ENCODE results near the gene TNFAIP2.

TNFAIP2 gene

DNA sequence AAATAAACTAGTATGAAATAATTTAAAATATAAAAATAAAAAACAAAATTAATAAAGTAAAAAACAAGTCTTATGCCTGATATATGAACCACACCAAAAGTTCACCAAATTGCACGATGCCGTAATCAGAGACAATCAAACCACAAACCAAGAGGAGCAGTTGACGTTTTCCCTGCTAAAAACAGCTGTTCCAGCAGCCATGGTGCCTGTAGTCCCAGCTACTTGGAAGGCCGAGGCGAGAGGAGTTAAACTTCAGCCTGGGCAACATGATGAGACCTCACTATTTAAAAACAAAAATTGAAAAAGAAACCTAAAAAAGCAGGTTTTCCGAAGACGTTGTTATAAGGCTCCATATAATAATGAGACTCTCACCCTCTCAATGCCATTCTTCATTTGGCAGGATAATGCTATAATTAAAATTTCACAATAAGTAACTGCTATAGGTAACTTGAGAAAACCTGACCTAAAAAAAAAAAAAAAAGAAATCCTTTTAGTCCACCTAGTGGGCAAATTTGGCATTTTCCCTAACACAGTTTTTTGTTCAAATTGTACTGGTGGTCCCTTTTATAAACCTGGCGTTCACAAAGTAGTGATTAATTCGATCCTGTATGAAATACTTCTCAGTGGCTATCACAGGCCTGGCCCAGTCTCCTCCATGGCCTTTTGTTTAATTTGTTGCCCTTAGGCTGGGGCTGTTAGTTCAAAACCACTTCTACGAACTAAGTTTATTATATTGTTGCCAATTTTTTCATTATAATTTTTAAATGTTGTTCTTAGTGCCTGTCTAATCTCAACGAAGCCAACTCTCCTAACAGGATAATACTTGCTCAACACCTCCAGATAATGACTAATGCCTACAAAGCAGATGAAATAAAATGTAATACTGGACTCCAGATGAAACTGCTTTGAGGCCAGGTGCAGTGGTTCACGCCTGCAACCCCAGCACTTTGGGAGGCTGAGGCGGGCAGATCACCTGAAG, 62.1 kb downstream of the TNFAIP2 start:
- no peak for DNase-seq (ENCODE audit: low read depth in 1 of 2, low spot score in 1 of 2)

DNA sequence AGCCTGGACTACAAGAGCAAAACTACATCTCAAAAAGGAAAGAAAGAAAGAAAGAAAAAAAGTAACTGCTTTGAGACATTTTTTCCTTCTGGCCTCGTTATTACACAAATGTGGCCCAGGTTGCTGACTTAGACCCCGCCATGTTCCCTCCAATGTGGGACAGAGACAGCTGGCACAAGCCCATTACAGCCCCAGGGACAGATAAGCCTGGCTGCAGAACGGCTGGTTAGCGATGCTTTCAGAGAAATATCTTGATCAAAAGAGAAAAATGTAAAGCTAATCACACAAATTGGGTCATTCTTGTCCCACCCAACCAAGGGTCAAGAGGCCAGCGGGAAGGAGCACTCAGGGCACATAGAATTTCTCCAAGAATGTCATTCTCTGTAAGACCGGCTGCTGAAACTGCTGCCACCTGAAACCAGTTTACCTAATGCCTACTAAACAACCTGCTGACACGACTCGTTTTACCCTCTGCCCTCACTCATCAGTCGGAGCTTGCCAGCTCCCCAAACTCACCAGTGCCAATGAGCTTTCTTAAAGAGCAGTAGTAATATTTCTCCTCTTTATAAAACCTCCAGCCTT, 63.1 kb downstream of the TNFAIP2 start:
- DNase-seq (ENCODE audit: low read depth in 1 of 2, low spot score in 1 of 2): no peak

Measured in activated CD4-positive, alpha-beta T cell treated with anti-CD3 and anti-CD28 coated beads, Interleukin-2, amount 50 U/mL, for 24 hours (primary cell).